H1 (cell line): ENCODE results near the gene ACADVL. TPM values are rescaled to one million over a fixed set of nuclear protein-coding genes. Genes with fewer than 3 reads are reported as not detected.

Source experiments
- CTCF ChIA-PET: fragments of 300-600 bp; sonication (Branson Sonifier 250); formaldehyde crosslinking; loops from one replicate; lab custom pipeline; 2021; ENCODE audit not compliant: partially characterized antibody; lab: Charles Lee
- POLR2A ChIA-PET: fragments of 300-600 bp; sonication (Branson Sonifier 250); formaldehyde crosslinking; loops from one replicate; lab custom pipeline; 2021; ENCODE audit warnings: inconsistent platforms; ENCODE audit not compliant: partially characterized antibody; lab: Charles Lee
- DNase-seq, 2 experiments: peaks; one replicate each; pipeline versions ENCODE4 v3.0.0 to v3.0.0-alpha.2; 2010 to 2022; ENCODE audit warnings: low spot score in 2 of 2, low read depth in 1 of 2, mixed read lengths in 1 of 2
- FAIRE-seq: peaks from 2 replicates; lab custom pipeline; 2011; peaks lifted over from hg19 to GRCh38; lab: Jason Lieb, UNC
- H2AFZ ChIP-seq: 2 replicates; pipeline ENCODE4 v1.8.1; 2012; ENCODE audit warnings: low read length, inconsistent platforms
- H2AK5ac ChIP-seq: 2 replicates; pipeline ENCODE4 v1.6.1; 2013; ENCODE audit warnings: low read depth, low read length
- H2BK120ac ChIP-seq: replicated peaks from 2 replicates; pipeline ENCODE3; 2013; ENCODE audit warnings: low read depth, low read length, inconsistent platforms
- H2BK12ac ChIP-seq: 2 replicates; pipeline ENCODE4 v1.6.1; 2013; ENCODE audit warnings: low read depth, low read length
- H2BK15ac ChIP-seq: 2 replicates; pipeline ENCODE4 v1.6.1; 2013; ENCODE audit warnings: low read length
- H2BK20ac ChIP-seq: 2 replicates; pipeline ENCODE4 v1.6.1; 2013; ENCODE audit warnings: low read length
- H2BK5ac ChIP-seq: 2 replicates; pipeline ENCODE4 v1.6.1; 2013; ENCODE audit warnings: low read depth, low read length
- H3K14ac ChIP-seq: 2 replicates; pipeline ENCODE4 v1.6.1; 2013; ENCODE audit warnings: inconsistent platforms; ENCODE audit not compliant: insufficient read length
- H3K18ac ChIP-seq: 2 replicates; pipeline ENCODE4 v1.6.1; 2013; ENCODE audit warnings: low read length; ENCODE audit errors: extremely low read depth
- H3K23ac ChIP-seq: 2 replicates; pipeline ENCODE4 v1.6.1; 2013; ENCODE audit warnings: inconsistent platforms; ENCODE audit not compliant: insufficient read length
- H3K23me2 ChIP-seq: 2 replicates; pipeline ENCODE4 v1.6.1; 2013; ENCODE audit warnings: low read depth, low read length
- H3K27ac ChIP-seq: 2 replicates; pipeline ENCODE4 v1.6.1; 2011; ENCODE audit warnings: low read depth, low read length, inconsistent platforms
- H3K27me3 ChIP-seq, 4 experiments: replicated peaks in 1 of 4; 1 replicate in 1 of 4; 2 replicates in 3 of 4; pipeline versions ENCODE4 v1.6.1 to v1.8.1; 2011 to 2013; ENCODE audit warnings: low read length in 3 of 4, mild to moderate bottlenecking in 3 of 4, inconsistent platforms in 2 of 4, mixed read lengths in 2 of 4, moderate library complexity in 1 of 4; ENCODE audit not compliant: control insufficient read depth in 3 of 4, insufficient read depth in 3 of 4; ENCODE audit errors: extremely low read depth in 1 of 4
- H3K36me3 ChIP-seq, 4 experiments: 2 replicates each; pipeline versions ENCODE4 v1.6.1 to v1.8.1; 2011 to 2013; ENCODE audit warnings: mild to moderate bottlenecking in 4 of 4, low read length in 3 of 4, moderate library complexity in 2 of 4, control low read depth in 1 of 4, inconsistent platforms in 1 of 4; ENCODE audit not compliant: insufficient read depth in 4 of 4, control insufficient read depth in 2 of 4
- H3K4ac ChIP-seq: replicated peaks from 2 replicates; pipeline ENCODE3; 2013; ENCODE audit warnings: low read length, low read depth, mixed read lengths, inconsistent platforms; ENCODE audit not compliant: insufficient read length
- H3K4me1 ChIP-seq, 4 experiments: replicated peaks in 1 of 4; 1 replicate in 1 of 4; 2 replicates in 3 of 4; pipeline versions ENCODE4 v1.6.1 to v1.8.1; 2011 to 2013; ENCODE audit warnings: low read length in 3 of 4, inconsistent platforms in 2 of 4, mixed read lengths in 1 of 4; ENCODE audit not compliant: insufficient read depth in 4 of 4, control insufficient read depth in 3 of 4
- H3K4me2 ChIP-seq, 2 experiments: 2 replicates each; pipeline versions ENCODE4 v1.6.1 to v1.8.1; 2011 to 2013; ENCODE audit warnings: low read depth in 2 of 2, low read length in 2 of 2, control low read depth in 1 of 2, inconsistent platforms in 1 of 2, mild to moderate bottlenecking in 1 of 2; ENCODE audit not compliant: insufficient read depth in 1 of 2
- H3K4me3 ChIP-seq, 4 experiments: fragments of 200-600, 300-600 bp in 1 of 4; sonication (generic), shearing (Covaris generic), sonication (Bioruptor Twin) in 1 of 4; 2 replicates each; pipeline versions ENCODE4 v1.5.1 to v1.8.1; 2011 to 2016; ENCODE audit warnings: low read length in 4 of 4, low read depth in 3 of 4, control low read depth in 2 of 4, inconsistent platforms in 2 of 4, mild to moderate bottlenecking in 2 of 4, mixed read lengths in 1 of 4, moderate library complexity in 1 of 4; ENCODE audit not compliant: insufficient read depth in 2 of 4; ENCODE audit errors: extremely low read depth in 1 of 4
- H3K56ac ChIP-seq: replicated peaks from 2 replicates; pipeline ENCODE3; 2013; ENCODE audit warnings: low read depth, mild to moderate bottlenecking, mixed read lengths, low read length, inconsistent platforms; ENCODE audit not compliant: insufficient read length
- H3K79me1 ChIP-seq: 2 replicates; pipeline ENCODE4 v1.6.1; 2013; ENCODE audit warnings: low read depth, low read length, control low read depth
- H3K79me2 ChIP-seq, 2 experiments: 2 replicates each; pipeline versions ENCODE4 v1.6.1 to v1.8.1; 2012 to 2013; ENCODE audit warnings: low read length in 2 of 2, mild to moderate bottlenecking in 2 of 2, inconsistent platforms in 1 of 2; ENCODE audit not compliant: insufficient read depth in 2 of 2, control insufficient read depth in 1 of 2
- H3K9ac ChIP-seq, 4 experiments: replicated peaks in 1 of 4; 1 replicate in 1 of 4; 2 replicates in 3 of 4; pipeline versions ENCODE4 v1.6.1 to v1.8.1; 2011 to 2013; ENCODE audit warnings: low read depth in 3 of 4, low read length in 3 of 4, control low read depth in 2 of 4, mild to moderate bottlenecking in 2 of 4, moderate library complexity in 2 of 4, inconsistent platforms in 1 of 4; ENCODE audit errors: extremely low read depth in 1 of 4
- H3K9me3 ChIP-seq, 2 experiments: 2 replicates each; pipeline versions ENCODE4 v1.6.1 to v1.8.1; 2012 to 2013; ENCODE audit warnings: mild to moderate bottlenecking in 2 of 2, moderate library complexity in 2 of 2, control low read depth in 1 of 2, inconsistent platforms in 1 of 2, low read depth in 1 of 2, low read length in 1 of 2, mixed read lengths in 1 of 2; ENCODE audit not compliant: insufficient read depth in 2 of 2
- H4K20me1 ChIP-seq, 2 experiments: replicated peaks in 1 of 2; 2 replicates each; pipeline versions ENCODE3 to v1.8.1; 2011 to 2013; ENCODE audit warnings: inconsistent platforms in 2 of 2, low read length in 2 of 2, mild to moderate bottlenecking in 1 of 2; ENCODE audit not compliant: insufficient read depth in 2 of 2, control insufficient read depth in 1 of 2
- H4K5ac ChIP-seq: 2 replicates; pipeline ENCODE4 v1.6.1; 2013; ENCODE audit warnings: low read length, low read depth, mixed read lengths, inconsistent platforms; ENCODE audit not compliant: insufficient read length
- H4K8ac ChIP-seq: 2 replicates; pipeline ENCODE4 v1.8.0; 2013; ENCODE audit warnings: mild to moderate bottlenecking, moderate library complexity, low read length, inconsistent platforms; ENCODE audit not compliant: insufficient read depth; ENCODE audit errors: extremely low read depth
- H4K91ac ChIP-seq: replicated peaks from 2 replicates; pipeline ENCODE3; 2013; ENCODE audit warnings: low read length, mixed read lengths, inconsistent platforms; ENCODE audit not compliant: insufficient read length
- ATF3 ChIP-seq: IDR thresholded peaks from 2 replicates; pipeline ENCODE4 v1.6.1; 2011; ENCODE audit warnings: low read depth, mild to moderate bottlenecking, low read length; ENCODE audit not compliant: insufficient read depth
- CTBP2 ChIP-seq: IDR thresholded peaks from 2 replicates; pipeline ENCODE4 v1.7.0; 2011; ENCODE audit warnings: borderline replicate concordance, mild to moderate bottlenecking, moderate library complexity, mixed read lengths, low read length; ENCODE audit not compliant: insufficient read depth, insufficient read length
- NRF1 ChIP-seq: IDR thresholded peaks from 2 replicates; pipeline ENCODE4 v1.6.1; 2011; ENCODE audit warnings: mild to moderate bottlenecking, low read depth, low read length, improper control_type of control experiment
- POLR2A ChIP-seq, 2 experiments: IDR thresholded peaks; 1 replicate in 1 of 2; 2 replicates in 1 of 2; pipeline ENCODE4 v1.6.1; 2011; ENCODE audit warnings: low read depth in 2 of 2, low read length in 2 of 2, mild to moderate bottlenecking in 2 of 2; ENCODE audit errors: control extremely low read depth in 1 of 2
- SIX5 ChIP-seq: IDR thresholded peaks from 2 replicates; pipeline ENCODE4 v1.6.1; 2011; ENCODE audit warnings: mild to moderate bottlenecking, low read depth, low read length
- SP1 ChIP-seq: IDR thresholded peaks from 2 replicates; pipeline ENCODE4 v1.6.1; 2011; ENCODE audit warnings: low read depth, low read length
- SP4 ChIP-seq: IDR thresholded peaks from 2 replicates; pipeline ENCODE4 v1.6.1; 2012; ENCODE audit warnings: low read length, inconsistent platforms
- TAF1 ChIP-seq: IDR thresholded peaks from 2 replicates; pipeline ENCODE4 v1.6.1; 2011; ENCODE audit warnings: mild to moderate bottlenecking, low read depth, low read length
- TAF7 ChIP-seq: optimal IDR thresholded peaks from 2 replicates; pipeline ENCODE3; 2011; ENCODE audit warnings: low read depth, mild to moderate bottlenecking, inconsistent platforms, low read length, moderate library complexity, borderline replicate concordance
- ZNF274 ChIP-seq: IDR thresholded peaks from 2 replicates; pipeline ENCODE4 v1.7.0; 2012; ENCODE audit warnings: low read length, borderline replicate concordance; ENCODE audit errors: extremely low read depth
- WGBS, 2 experiments: shearing (Covaris generic) in 1 of 2; methylation state at CpG; one replicate each; pipeline versions ENCODE4 v1.1.6 to v1.1.7; 2013 to 2015; ENCODE audit warnings: low lambda C conversion rate in 2 of 2, mixed read lengths in 2 of 2, inconsistent platforms in 1 of 2, low coverage in 1 of 2, missing lambda C conversion rate in 1 of 2; ENCODE audit not compliant: insufficient replicate concordance in 2 of 2, insufficient coverage in 1 of 2, insufficient read length in 1 of 2; ENCODE audit errors: extremely low coverage in 1 of 2, missing lambda C conversion rate in 1 of 2; 5-methylcytosine and 5-hydroxymethylcytosine counted together
- polyA plus RNA-seq, 7 experiments: library from polyadenylated mRNA; depleted of rRNA in 3 of 7; stranded (reverse) in 5 of 7; unstranded in 2 of 7; fragments of >200 nt in 5 of 7; fragments of 200-250 nt in 2 of 7; gene quantifications; 1 replicate in 5 of 7; 2 replicates in 1 of 7; 4 replicates in 1 of 7; pipeline versions ENCODE4 v1.2.1 to v1.2.3, GENCODE V29; 2011 to 2013; ENCODE audit warnings: missing spikeins in 2 of 7, mixed read lengths in 2 of 7
- total RNA-seq: library from RNA; stranded (reverse); fragmentation: NEBNext Ultra II Directional; extraction: Animal tissue kit (Norgen Biotek cat#: 25700); gene quantifications from 2 replicates; pipeline ENCODE4 v1.2.1, GENCODE V29; 2021

The ACADVL gene
- total and polyA plus RNA-seq, 2 of the 8 experiments (the other 6 are each of a cell fraction or from before 2014, with no cell fraction given), result 181 to 231 TPM

- peaks cover 8% of the 10 kb centered on the region; the same call in 1 of the 2 replicates for H3K79me1 ChIP-seq
- H4K5ac ChIP-seq, result peak within 1 kb of the TSS; percentile 74
- H3K36me3 ChIP-seq, result peaks cover 15 to 42% (median 26%) of the 10 kb centered on the region in 4 experiments; a peak in 7 of 8 replicates
- H2BK20ac ChIP-seq, result no peak within 1 kb of the TSS
- H2BK120ac ChIP-seq, result no peak within 1 kb of the TSS
- peaks cover 0 to 48% of the 10 kb centered on the region in 2 experiments; a peak in 2 of 4 replicates for H3K79me2 ChIP-seq
- H3K4ac ChIP-seq, result peak within 1 kb of the TSS; percentile 91
- peak within 1 kb of the TSS; percentile 93 for H3K56ac ChIP-seq
- peak within 1 kb of the TSS; percentile 91 to 97 (median 94) for H3K4me3 ChIP-seq
- peak within 1 kb of the TSS; percentile 92 to 93 for H3K4me2 ChIP-seq
- H3K4me1 ChIP-seq, result peaks cover 5 to 24% (median 12%) of the 10 kb centered on the region in 4 experiments
- H3K27me3 ChIP-seq, result no peaks in the 10 kb centered on the region
- 5% methylated on average over 14 of the region's 72 CpGs; no CpG with 5 or more reads in 1 of the 2 experiments for WGBS, 2 experiments
- H4K8ac ChIP-seq, result peak within 1 kb of the TSS; percentile 90
- peak within 1 kb of the TSS; percentile 63 for H3K27ac ChIP-seq
- 0 out of 2 replicates have a peak within 1 kb of the TSS, but pooled peaks have one; percentile 9 for H2BK12ac ChIP-seq
- H3K9ac ChIP-seq, result peak within 1 kb of the TSS; percentile 81 to 93 (median 86)
- ChIA-PET POLR2A (interaction anchor here (0.7 to 19.7 kb wide), 23 partner anchors 9 to 350 kb away, joined by 3 to 386 read pairs (median 4); partner anchors contain the start of genes ACADVL, ACAP1, CLDN7 and CTDNEP1), CTCF (interaction anchor here (0.8 to 6.4 kb wide), 4 partner anchors 18 to 209 kb away, joined by 3 to 46 read pairs (median 10); partner anchors contain the start of genes ACADVL and DLG4)
- peak within 1 kb of the TSS; percentile 66; the same call in 1 of the 2 replicates for H3K18ac ChIP-seq
- H2BK15ac ChIP-seq, result no peak within 1 kb of the TSS
- H2AK5ac ChIP-seq, result no peak within 1 kb of the TSS
- H2AFZ ChIP-seq, result no peak within 1 kb of the TSS
- DNase-seq (peak; percentile 94 to 99), FAIRE-seq (peak; percentile 78)
- no peak within 1 kb of the TSS for H3K23ac ChIP-seq
- peak within 1 kb of the TSS; percentile 87 for H2BK5ac ChIP-seq
- H3K23me2 ChIP-seq, result peaks cover 18% of the 10 kb centered on the region
- H4K91ac ChIP-seq, result peak within 1 kb of the TSS; percentile 77
- no peak within 1 kb of the TSS for H3K14ac ChIP-seq
- peaks cover 10 to 19% of the 10 kb centered on the region in 2 experiments for H4K20me1 ChIP-seq
- no peaks in the 10 kb centered on the region for H3K9me3 ChIP-seq
- TF ChIP-seq TAF7 (peak; percentile 24), SP4 (peak; percentile 79; the same call in 1 of the 2 replicates), ZNF274 (no peak), TAF1 (peak; percentile 35; the same call in 1 of the 2 replicates), SIX5 (peak; percentile 83), ATF3 (0 out of 2 replicates have a peak, but pooled peaks have one; percentile 24), NRF1 (peak; percentile 97), POLR2A (IDR thresholded peaks at IDR 0.05; ENCODE audit: control extremely low read depth in 1 of 2, low read depth in 2 of 2, low read length in 2 of 2) (peak; percentile 27 to 36; a peak in 1 of 3 replicates), SP1 (peak; percentile 70), CTBP2 (peak; percentile 57)
These were observed 19.6 kb downstream of the ACADVL start, which contains the start of gene PHF23 for GRCh38 chr17:7239091-7240027. Gene PHF23, minus strand, starts transcription at chr17:7239457. Its CDS starts 178 bp downstream, at chr17:7239279.
